ENCODE measurements around the gene NSMCE1.
A peak's percentile ranks its signal among the peaks of the same experiment; 100 is the strongest.
"Not testable (repeated sequence)": the region's sequence is repeated elsewhere in the genome, so short reads cannot be mapped to it uniquely, and the experiment has no call there.

NSMCE1 gene

DNA sequence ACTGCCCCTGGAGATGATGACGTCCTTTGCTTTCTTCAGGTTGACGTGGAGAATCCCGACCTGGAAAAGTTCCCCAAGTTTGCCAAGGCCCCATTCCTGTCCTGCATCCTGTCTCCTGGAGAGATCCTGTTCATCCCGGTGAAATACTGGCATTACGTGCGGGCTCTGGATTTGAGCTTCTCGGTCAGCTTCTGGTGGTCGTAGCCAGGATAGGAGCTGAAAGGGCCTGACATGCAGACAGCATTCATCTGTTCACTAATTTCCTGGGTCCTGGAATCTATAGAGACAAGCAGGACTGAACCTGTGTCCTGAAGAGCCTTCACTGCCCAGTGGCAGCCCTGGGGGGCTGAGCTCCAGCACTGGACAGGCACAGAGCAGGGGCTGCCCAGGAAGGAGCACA is 48.0 kb downstream of the NSMCE1 start:
- no peak for DNase-seq (ENCODE audit: low read depth in 1 of 2, low spot score in 1 of 2)

- no peak for DNase-seq (ENCODE audit: low read depth in 1 of 2, low spot score in 1 of 2)
Observed at GRCh38 chr16:27220120-27220519, 48.5 kb downstream of the NSMCE1 start.

- no peak for DNase-seq (ENCODE audit: low read depth in 1 of 2, low spot score in 1 of 2)
Observed at GRCh38 chr16:27219161-27219560, 49.4 kb downstream of the NSMCE1 start.

DNA sequence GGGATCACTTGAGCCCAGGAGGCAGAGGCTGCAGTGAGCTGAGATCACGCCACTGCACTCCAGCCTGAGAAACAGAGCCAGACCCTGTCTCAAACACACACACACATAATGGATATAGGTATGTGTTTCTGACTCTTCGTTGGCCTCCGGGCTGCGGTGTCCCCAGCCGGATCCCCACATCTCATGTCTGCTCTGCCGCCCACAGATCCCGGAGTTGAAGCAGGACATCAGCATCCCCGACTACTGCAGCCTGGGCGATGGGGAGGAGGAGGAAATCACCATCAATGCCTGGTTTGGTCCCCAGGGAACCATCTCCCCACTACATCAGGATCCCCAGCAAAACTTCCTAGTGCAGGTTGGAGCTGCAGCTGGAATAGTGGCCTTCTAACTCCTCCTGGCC is 49.8 kb downstream of the NSMCE1 start:
- no peak for DNase-seq (ENCODE audit: low read depth in 1 of 2, low spot score in 1 of 2)

DNA sequence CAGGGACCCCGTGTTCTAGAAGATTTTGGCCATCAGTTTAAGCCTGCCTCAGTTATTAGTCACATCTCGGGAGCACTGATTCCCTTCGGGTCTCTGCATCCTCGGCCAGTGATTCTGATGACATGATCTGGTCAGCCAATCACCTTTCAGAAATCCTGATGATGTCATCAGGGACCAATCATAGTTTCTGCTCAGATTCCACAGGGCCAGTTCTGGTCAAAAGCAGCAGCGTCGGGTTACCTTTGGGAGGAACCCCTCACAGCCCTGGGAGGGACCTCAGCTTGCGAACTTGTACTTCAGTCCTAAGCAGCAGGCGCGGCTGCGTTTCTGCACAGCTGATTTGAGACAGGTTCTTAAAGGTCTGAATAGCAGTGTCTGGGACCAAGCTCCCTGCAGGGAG is 51.3 kb downstream of the NSMCE1 start:
- no peak for DNase-seq (ENCODE audit: low read depth in 1 of 2, low spot score in 1 of 2)

DNA sequence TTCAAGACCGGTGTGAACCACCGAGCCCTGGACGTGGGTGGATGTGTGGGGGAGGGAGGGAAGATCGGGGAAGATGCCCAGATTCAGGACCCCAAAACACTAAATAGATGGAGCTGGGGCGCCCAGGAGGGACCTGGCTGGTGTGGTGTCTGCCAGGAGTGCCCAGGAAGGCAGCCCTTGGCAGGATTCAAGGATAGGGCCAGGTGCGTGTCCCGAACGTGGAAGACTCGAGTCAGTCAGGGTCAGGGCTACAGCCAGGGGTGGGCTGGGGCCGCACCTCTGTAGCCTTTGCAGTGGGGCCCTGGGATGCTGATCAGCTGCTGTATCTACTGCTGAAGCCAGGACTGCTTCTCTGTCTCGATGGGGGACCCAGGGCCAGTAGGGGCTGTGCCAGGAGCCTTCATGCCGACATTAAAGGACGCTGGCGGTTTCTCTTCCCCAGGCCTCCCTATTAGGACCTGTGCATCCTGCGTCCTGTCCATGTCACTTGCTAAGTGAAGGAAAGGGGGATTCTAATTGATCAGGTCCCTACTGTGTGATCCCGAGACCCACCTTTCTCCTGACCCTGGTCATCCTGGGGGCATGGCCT is 52.2 kb downstream of the NSMCE1 start:
- DNase-seq (ENCODE audit: low read depth in 1 of 2, low spot score in 1 of 2) = no peak

GRCh38 chr16:27215660-27216059 is 52.9 kb downstream of the NSMCE1 start:
- DNase-seq (ENCODE audit: low read depth in 1 of 2, low spot score in 1 of 2) = no peak

- DNase-seq (ENCODE audit: low read depth in 1 of 2, low spot score in 1 of 2) = no peak
Observed at GRCh38 chr16:27214084-27214961, 54.2 kb downstream of the NSMCE1 start.

GRCh38 chr16:27211026-27211425 is 57.5 kb downstream of the NSMCE1 start:
- DNase-seq (ENCODE audit: low read depth in 1 of 2, low spot score in 1 of 2) = no peak

DNA sequence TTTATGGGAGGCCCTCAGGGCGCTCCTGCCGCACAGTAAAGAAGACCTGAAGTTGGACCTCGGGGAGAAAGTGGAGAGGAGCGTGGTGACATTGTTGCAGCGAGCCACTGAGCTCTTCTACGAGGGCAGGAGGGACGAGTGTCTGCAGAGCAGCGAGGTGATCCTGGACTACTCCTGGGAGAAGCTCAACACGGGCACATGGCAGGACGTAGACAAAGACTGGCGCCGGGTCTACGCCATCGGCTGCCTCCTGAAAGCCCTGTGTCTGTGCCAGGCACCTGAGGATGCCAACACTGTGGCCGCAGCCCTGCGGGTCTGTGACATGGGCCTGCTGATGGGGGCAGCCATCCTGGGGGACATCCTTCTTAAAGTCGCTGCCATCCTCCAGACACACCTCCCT is 58.4 kb downstream of the NSMCE1 start:
- DNase-seq (ENCODE audit: low read depth in 1 of 2, low spot score in 1 of 2) = no peak

DNA sequence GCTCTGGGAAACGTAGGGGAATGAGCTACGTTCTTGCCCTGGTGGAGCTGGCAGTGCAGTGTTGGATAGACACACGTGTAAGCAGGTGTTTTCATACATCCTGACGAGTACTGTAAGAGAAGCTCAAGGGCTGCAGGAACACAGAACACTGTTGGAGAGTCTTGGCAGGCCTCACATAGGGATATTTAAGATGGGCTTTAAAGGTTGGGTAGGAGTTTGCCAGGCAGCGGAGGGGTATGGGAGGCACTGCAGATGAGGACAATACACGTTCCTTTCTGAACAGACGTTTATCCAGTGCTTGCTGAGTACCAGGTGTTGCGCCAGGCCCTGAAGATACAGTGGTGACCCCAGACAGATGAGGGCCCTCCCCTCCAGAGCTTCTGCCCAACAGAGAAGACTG is 59.0 kb downstream of the NSMCE1 start:
- no peak for DNase-seq (ENCODE audit: low read depth in 1 of 2, low spot score in 1 of 2)

- no peak for DNase-seq (ENCODE audit: low read depth in 1 of 2, low spot score in 1 of 2)
Observed at GRCh38 chr16:27208796-27209195, 59.8 kb downstream of the NSMCE1 start.

GRCh38 chr16:27208081-27208680 is 60.4 kb downstream of the NSMCE1 start:
- DNase-seq (ENCODE audit: low read depth in 1 of 2, low spot score in 1 of 2) = no peak

- not testable (repeated sequence) for DNase-seq (ENCODE audit: low read depth in 1 of 2, low spot score in 1 of 2)
Observed at GRCh38 chr16:27207121-27207520, 61.5 kb downstream of the NSMCE1 start.

DNA sequence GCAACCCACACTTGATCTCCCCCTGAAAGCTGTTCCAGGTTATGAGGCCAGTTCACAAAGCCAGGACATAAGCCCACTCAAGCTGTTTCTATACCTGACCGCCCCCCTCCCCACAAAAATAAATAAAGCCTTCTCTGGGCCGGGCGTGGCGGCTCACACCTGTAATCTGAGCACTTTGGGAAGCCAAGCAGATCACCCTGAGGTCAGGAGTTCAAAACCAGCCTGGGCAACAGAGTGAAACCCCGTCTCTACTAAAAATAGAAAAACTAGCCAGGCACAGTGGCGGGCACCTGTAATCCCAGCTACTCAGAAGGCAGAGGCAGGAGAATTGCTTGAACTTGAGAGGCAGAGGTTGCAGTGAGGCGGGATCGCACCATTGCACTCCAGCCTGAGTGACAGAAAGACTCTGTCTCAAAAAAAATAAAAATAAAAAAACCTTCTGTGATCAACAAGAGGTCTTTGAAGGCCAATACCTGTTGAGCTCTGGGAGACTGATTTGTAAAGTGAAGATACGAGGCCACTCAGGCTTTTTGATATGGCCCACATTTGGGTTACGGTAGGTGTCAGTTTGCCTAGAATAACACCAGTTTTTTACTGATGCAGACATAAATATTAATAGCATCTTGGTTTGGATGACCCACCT is 63.0 kb downstream of the NSMCE1 start:
- no peak for DNase-seq (ENCODE audit: low read depth in 1 of 2, low spot score in 1 of 2)

GRCh38 chr16:27204312-27204915 is 64.2 kb downstream of the NSMCE1 start:
- DNase-seq (ENCODE audit: low read depth in 1 of 2, low spot score in 1 of 2) = no peak

DNA sequence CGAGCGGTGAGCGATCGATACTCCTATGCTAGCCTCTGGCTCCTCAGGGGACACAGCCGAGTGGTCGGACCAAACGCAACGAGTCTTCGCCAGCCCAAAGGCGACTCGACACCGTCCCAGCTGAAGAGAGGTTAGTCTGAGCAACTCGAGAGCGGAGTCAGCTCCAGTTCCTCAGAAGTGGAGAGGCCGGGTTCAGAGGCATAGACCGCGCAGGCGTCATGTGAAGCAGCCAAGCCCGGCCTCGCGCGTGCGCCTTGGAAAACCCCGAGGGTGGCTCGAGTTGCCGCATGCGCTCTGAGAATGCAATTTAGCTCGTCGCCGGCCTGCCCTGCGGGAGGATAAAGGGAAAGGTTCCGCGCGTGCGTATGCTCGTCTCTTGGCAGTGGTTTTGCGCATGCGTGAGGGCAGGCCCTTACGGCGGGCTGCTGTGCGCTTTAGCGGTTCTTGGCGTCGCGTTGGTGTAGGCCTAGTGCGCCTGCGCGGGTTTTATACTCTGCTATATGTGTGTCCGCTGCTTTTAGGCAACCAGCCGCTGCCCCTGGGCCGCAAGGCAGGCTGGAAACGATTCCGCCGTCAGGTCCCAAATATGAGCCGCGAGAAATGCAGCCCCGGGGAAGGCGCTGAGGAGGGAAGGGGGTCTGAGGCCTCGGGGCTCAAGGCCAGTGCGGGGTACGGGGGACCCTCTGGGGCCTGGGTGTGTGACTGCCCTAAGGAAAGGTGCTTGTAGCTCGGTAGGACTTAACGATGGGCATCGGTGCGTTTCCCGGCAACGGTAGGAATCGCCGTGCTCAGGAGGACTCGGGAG is 64.9 kb downstream of the NSMCE1 start, which contains the start of gene KDM8:
Gene KDM8 (plus strand): TSS at position 20 of the 805 bp plus-strand sequence. CDS start 6,598 bp downstream, outside the sequence.
- DNase-seq (ENCODE audit: low read depth in 1 of 2, low spot score in 1 of 2) = peak; percentile 99 to 100

GRCh38 chr16:27202923-27203506 is 65.6 kb downstream of the NSMCE1 start:
- peak; percentile 79 to 82 for DNase-seq (ENCODE audit: low read depth in 1 of 2, low spot score in 1 of 2)

DNA sequence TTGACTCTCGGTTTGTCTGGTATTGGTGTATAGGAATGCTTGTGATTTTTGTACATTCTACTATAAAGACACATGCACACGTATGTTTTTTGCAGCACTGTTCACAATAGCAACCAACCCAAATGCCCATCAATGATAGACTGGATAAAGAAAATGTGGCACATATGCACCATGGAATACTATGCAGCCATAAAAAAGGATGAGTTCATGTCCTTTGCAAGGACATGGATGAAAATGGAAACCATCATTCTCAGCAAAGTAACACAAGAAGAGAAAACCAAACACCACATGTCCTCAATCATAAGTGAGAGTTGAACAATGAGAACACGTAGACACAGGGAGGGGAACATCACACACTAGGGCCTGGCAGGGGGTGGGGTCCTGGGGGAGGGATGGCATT is 67.7 kb downstream of the NSMCE1 start:
- not testable (repeated sequence) for DNase-seq (ENCODE audit: low read depth in 1 of 2, low spot score in 1 of 2)

GRCh38 chr16:27199736-27200135 is 68.8 kb downstream of the NSMCE1 start:
- no peak for DNase-seq (ENCODE audit: low read depth in 1 of 2, low spot score in 1 of 2)

Data from activated T-helper 1 cell treated with anti-CD3 and anti-CD28 coated beads, Interleukin-2, amount 50 U/mL, for 16 hours (primary cell).